EL (cell line): ENCODE data around the gene PRAMEF20.
"Not testable (repeated sequence)": the region's sequence is repeated elsewhere in the genome, so short reads cannot be mapped to it uniquely, and the experiment has no call there.

Experiments used
- DNase-seq: peaks from one replicate; pipeline ENCODE4 v3.0.0-alpha.2; 2016

Gene PRAMEF20

DNA sequence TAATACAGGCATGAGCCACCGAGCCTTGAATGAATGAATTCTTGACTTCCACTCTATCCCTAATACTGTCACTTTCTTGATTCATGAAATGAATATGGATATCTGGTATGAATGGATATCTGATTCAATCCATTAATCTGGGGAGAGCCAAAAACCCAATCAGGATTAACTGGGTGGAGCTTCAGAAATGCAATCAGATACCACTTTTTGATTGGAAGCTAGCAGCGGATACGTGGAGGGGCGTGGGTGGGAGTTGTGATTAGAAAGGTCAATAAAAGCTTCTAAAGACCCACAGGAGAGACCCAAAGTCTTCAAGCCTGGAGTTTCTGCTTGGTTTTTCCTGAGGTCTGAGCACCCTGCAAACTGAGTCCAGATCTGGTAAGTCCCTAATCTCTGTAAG is at the start of gene PRAMEF20:
Gene PRAMEF20, plus strand, starts transcription at position 301 of the 400 bp plus-strand sequence. CDS start 5,905 bp downstream, outside the sequence.
- DNase-seq = not testable (repeated sequence)

GRCh38 chr1:13362364-13362763 is 47.9 kb upstream of the PRAMEF20 start:
- not testable (repeated sequence) for DNase-seq

GRCh38 chr1:13364928-13365327 is 45.3 kb upstream of the PRAMEF20 start:
- DNase-seq = not testable (repeated sequence)

- not testable (repeated sequence) for DNase-seq
Measured at GRCh38 chr1:13366536-13366935, 43.7 kb upstream of the PRAMEF20 start.

DNA sequence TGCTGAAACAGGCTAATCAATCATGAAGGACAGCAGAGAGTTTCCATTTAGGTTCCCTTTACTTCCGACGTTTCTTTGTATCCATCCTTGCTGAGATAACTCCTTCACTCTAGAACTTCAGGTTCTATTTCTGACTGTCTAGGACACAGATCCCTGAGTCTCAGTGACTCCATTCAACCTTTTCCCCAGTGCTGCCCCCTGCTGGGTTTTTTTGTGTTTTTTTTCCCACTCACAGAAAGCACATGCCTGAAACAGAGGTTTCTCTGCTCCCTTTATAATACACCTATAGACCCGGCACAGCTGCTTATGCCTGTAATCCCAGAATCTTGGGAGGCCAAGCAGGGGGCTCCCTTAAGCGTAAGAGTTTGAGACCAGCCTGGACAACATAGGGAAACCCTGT is 41.7 kb upstream of the PRAMEF20 start:
- DNase-seq = not testable (repeated sequence)

DNA sequence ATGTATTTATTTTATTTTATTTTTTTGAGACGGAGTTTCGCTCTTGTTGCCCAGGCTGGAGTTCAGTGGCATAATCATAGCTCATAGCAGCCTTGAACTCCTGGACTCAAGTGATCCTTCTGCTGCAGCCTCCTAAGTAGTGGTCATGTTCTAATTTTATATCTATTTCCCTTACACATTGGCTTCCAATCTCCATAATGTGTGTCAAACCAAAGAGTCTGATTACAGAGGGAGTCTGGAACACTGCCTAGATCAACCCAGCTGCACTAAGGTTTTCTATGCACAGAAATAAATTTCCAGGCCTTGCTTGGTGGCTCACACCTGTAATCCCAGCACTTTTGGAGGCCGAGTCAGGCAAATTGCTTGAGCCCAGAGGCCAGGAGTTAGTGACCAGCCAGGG is 31.3 kb upstream of the PRAMEF20 start:
- not testable (repeated sequence) for DNase-seq

- DNase-seq = not testable (repeated sequence)
Measured at GRCh38 chr1:13380380-13380779, 29.9 kb upstream of the PRAMEF20 start.

DNA sequence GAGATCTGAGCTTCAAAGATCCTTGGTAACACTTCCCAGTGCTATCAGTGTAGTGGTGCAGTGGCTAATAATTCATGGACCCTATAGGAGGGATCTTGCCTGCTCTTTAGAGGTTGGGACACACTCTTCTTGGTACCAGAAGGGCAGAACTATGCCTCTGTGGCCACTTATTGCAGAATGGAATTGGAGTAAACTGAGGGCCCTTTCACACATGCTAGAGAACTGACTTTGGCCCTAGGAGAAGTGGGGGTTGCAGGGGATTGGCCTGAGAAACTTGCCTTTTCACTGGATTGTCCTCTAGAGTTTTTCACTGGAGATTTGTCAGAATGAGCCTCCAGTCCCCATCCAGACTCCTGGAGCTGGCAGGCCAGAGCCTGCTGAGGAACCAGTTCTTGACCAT is 20.9 kb upstream of the PRAMEF20 start, which contains the start of gene PRAMEF17:
Gene PRAMEF17, plus strand, starts transcription at position 301 of the 400 bp plus-strand sequence. Its CDS starts 26 bp downstream, at position 327.
- not testable (repeated sequence) for DNase-seq

DNA sequence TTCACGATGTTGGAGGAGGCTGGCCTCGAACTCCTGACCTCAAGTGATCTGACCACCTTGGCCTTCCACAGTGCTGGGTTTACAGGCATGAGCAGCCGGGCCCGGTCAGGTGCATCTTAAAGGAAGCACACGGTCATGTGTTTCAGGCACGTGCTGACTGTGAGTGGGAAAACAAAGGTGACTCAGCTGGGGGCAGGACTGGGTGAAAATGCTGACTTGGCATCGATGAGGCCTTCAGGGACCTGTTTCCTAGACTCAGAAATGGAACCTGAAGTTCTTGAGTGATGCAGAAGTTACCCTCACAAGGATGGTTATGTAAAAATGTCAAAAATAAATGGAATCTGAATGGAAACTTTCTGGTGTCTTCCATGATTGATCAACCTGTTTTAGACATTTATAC is 17.2 kb upstream of the PRAMEF20 start:
- not testable (repeated sequence) for DNase-seq

- not testable (repeated sequence) for DNase-seq
Measured at GRCh38 chr1:13394761-13395160, 15.5 kb upstream of the PRAMEF20 start.

GRCh38 chr1:13395311-13395710 is 14.9 kb upstream of the PRAMEF20 start:
- not testable (repeated sequence) for DNase-seq

- no peak for DNase-seq
Measured at GRCh38 chr1:13407811-13408210, 2.4 kb upstream of the PRAMEF20 start.

DNA sequence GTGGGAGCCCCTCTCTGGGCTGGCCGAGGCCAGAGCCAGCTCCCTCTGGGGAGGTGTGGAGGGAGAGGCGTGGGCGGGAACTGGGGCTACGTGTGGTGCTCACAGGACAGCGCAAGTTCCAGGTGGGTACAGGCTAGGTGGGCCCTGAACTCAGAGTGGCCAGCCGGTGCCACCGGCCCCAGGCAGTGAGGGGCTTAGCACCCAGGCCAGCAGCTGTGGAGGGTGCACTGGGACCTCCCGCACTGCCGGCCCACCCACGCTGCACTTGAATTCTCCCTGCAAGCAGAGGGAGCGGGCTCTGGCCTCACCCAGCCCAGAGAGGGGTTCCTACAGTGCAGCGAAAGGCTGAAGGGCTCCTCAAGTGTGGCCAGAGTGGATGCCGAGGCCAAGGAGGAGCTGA is 20.2 kb downstream of the PRAMEF20 start:
- no peak for DNase-seq

GRCh38 chr1:13432251-13432650 is 22.0 kb downstream of the PRAMEF20 start:
- no peak for DNase-seq

GRCh38 chr1:13433694-13434358 is 23.6 kb downstream of the PRAMEF20 start:
- DNase-seq = not testable (repeated sequence)

- no peak for DNase-seq
Measured at GRCh38 chr1:13435458-13435857, 25.2 kb downstream of the PRAMEF20 start.

GRCh38 chr1:13439104-13439783 is 29.0 kb downstream of the PRAMEF20 start:
- DNase-seq = not testable (repeated sequence)

DNA sequence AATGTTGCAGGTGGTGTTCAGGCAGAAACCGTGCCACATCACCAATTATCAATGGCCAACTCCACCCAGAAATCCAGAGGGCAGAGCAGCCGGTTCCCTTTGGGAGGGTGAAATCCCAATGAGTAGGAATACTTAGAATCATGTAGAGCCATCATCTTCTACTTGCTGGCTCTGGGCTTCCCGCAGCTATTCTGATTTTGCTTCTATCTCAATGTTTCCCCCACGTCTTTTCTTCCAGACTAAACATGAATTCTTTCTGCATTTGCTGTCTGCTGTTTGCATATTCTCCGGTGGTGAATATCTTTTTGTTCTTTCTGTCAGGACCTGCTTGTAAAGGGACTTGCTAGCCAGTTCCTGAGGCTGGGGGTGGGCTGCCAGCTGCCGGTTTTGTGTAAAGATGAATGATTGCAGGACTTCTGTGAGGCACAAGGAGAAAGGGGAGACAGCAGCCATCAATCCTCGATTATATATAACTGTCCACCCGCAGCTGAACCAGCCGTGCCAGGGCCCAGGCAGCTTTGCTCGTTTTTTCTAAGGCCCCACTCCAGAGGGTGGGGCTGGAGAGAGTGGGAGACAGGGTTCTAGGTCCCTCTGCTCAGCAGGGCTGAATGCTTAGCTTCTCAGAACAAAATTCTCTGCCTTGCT is 33.2 kb downstream of the PRAMEF20 start:
- DNase-seq = no peak

DNA sequence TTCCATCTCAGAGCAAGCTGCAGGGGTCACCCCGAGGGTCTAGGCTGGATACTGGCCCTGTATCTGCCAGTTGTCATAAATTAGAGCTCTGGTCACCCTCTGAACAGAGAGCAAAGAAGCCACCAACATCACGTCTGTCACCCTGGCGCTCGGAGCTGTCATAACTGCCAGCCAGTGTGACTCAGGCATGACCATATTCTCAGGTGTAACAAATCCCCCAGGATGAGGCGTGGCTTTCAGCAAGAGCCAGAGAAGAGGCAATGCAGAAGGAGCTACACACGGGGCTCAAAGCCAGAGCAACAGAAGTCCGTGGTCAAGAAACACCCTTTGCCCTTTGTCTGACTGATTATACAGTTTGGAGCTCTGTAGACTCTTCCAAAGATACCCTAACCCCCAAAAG is 40.0 kb downstream of the PRAMEF20 start:
- DNase-seq = no peak

- DNase-seq = no peak
Measured at GRCh38 chr1:13451399-13451965, 41.2 kb downstream of the PRAMEF20 start.

DNA sequence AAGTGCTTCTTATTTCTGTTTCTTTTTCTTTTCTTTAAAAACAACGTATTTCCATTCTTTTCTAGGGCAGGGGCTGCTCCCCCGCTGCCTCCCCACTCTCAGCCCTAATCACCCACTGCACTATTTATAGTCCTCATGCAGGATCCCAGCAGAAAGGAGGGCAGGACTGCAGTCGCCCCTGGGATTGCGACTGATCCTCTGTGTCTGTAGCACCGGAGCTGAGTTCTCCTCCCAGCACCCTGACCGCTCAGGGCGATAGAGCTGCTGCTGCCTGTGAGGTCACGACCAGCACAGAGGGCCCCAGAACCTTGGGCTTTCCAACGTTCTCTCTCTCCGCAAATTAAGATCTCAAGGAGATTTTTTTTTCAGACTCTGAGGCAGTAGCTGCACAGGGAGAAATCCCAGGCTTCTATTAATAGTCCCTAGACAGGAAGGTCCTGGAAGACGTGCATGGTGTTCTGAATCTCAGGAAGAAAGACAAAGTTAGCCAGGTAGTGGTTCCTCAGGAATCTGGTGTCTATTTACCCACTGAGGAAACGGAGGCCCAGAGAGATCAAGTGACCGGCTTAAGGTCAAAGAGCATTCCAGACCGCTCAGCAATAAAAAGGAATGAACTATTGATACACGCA is 46.8 kb downstream of the PRAMEF20 start:
- no peak for DNase-seq

DNA sequence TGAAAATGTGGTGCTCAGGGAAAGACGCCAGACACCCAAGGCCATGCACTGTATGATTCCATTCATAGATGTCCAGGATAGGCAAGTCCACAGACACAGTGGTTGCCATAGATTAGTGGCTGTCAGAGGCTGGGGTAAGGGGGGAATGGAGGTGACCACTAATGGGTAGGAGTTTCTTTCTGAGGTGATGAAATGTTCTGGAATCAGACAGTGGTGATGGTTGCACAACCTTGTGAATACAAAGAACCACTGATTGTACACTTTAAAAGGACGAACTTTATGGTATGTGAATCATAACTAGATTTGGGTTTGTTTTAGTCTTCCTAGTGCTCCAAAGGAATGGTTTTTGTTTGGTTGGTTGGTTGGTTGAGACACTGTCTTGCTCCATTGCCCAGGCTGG is 51.7 kb downstream of the PRAMEF20 start:
- DNase-seq = no peak

DNA sequence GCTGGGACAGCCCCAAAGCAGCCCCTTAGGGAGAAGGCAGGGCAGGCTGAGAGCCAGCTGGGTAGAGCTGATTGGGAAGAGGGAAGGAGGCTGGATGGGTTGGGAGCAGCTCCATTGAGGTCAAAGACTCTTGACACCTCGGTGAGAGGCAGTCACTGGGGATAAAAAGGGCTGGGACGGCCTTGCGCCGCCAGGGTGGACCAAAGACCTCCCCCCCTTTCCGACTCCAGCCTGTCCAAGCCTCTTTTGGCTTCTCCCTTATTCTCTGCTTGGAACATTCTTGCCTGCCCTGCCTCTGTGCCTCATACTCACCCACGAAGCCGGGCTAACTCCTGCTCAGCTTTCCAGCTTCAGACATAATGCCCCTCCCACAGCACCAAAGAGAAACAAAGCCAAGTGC is 52.4 kb downstream of the PRAMEF20 start:
- no peak for DNase-seq
